CD14-positive monocyte (primary cell): ENCODE measurements around the gene MIF4GD. TPM values are rescaled to one million over a fixed set of nuclear protein-coding genes. Genes with fewer than 3 reads are reported as not detected.
"Not testable (repeated sequence)": the region's sequence is repeated elsewhere in the genome, so short reads cannot be mapped to it uniquely, and the experiment has no call there.

ENCODE experiments used
- DNase-seq, 3 donors: peaks; one replicate each; pipeline ENCODE4 v3.0.0-alpha.2; 2011 to 2022
- H2AFZ ChIP-seq: 2 replicates; pipeline ENCODE4 v1.6.0; 2012; ENCODE audit warnings: mild to moderate bottlenecking, low read depth, low read length, inconsistent platforms; ENCODE audit not compliant: insufficient read depth, poor library complexity, severe bottlenecking
- H3K27ac ChIP-seq, 2 donors: 1 replicate in 1 of 2; 2 replicates in 1 of 2; pipeline ENCODE4 v1.5.1; 2012 to 2013; ENCODE audit warnings: low read length in 2 of 2, control low read depth in 1 of 2, inconsistent platforms in 1 of 2, low read depth in 1 of 2, mild to moderate bottlenecking in 1 of 2
- H3K27me3 ChIP-seq, 2 donors: one replicate each; pipeline versions ENCODE4 v1.6.0 to v1.6.1; 2011 to 2013; ENCODE audit warnings: low read length in 2 of 2; ENCODE audit not compliant: control insufficient read depth in 2 of 2, insufficient read depth in 2 of 2
- H3K36me3 ChIP-seq, 2 donors: replicated peaks in 1 of 2; 1 replicate in 1 of 2; 2 replicates in 1 of 2; pipeline versions ENCODE4 v1.5.1 to v1.6.1; 2012 to 2013; ENCODE audit warnings: low read length in 2 of 2, control low read depth in 1 of 2, inconsistent platforms in 1 of 2, mild to moderate bottlenecking in 1 of 2; ENCODE audit not compliant: insufficient read depth in 2 of 2, control insufficient read depth in 1 of 2
- H3K4me1 ChIP-seq, 2 donors: 1 replicate in 1 of 2; 2 replicates in 1 of 2; pipeline versions ENCODE4 v1.5.1 to v1.6.1; 2012 to 2013; ENCODE audit warnings: low read length in 2 of 2, control low read depth in 1 of 2, inconsistent platforms in 1 of 2, mild to moderate bottlenecking in 1 of 2, moderate library complexity in 1 of 2; ENCODE audit not compliant: insufficient read depth in 2 of 2, control insufficient read depth in 1 of 2
- H3K4me2 ChIP-seq: replicated peaks from 2 replicates; pipeline ENCODE3; 2012; ENCODE audit warnings: low read length, moderate library complexity, mild to moderate bottlenecking; ENCODE audit not compliant: poor library complexity, severe bottlenecking; ENCODE audit errors: extremely low read depth
- H3K4me3 ChIP-seq, 3 experiments: fragments of 200-600 bp in 1 of 3; sonication (generic) in 1 of 3; replicated peaks in 1 of 3; 1 replicate in 2 of 3; 2 replicates in 1 of 3; pipeline ENCODE4 v1.5.1; 2011 to 2013; ENCODE audit warnings: low read length in 3 of 3, mild to moderate bottlenecking in 3 of 3, control low read depth in 2 of 3, low read depth in 2 of 3, inconsistent platforms in 1 of 3, moderate library complexity in 1 of 3
- H3K79me2 ChIP-seq: 2 replicates; pipeline ENCODE4 v1.6.0; 2012; ENCODE audit warnings: mild to moderate bottlenecking, control low read depth, inconsistent platforms, low read length, moderate library complexity; ENCODE audit not compliant: insufficient read depth
- H3K9ac ChIP-seq: 2 replicates; pipeline ENCODE4 v1.6.0; 2017; ENCODE audit warnings: low read length, mild to moderate bottlenecking; ENCODE audit not compliant: insufficient read depth, poor library complexity, severe bottlenecking
- H3K9me3 ChIP-seq, 2 donors: replicated peaks in 1 of 2; 1 replicate in 1 of 2; 2 replicates in 1 of 2; pipeline versions ENCODE4 v1.5.1 to v1.6.1; 2012 to 2013; ENCODE audit warnings: low read length in 2 of 2, control low read depth in 1 of 2; ENCODE audit not compliant: control insufficient read depth in 1 of 2, insufficient read depth in 1 of 2
- H4K20me1 ChIP-seq: 2 replicates; pipeline ENCODE4 v1.6.0; 2012; ENCODE audit warnings: mild to moderate bottlenecking, low read length, control low read depth, moderate library complexity; ENCODE audit not compliant: insufficient read depth
- H3K27ac Mint-ChIP-seq, 7 donors: one replicate each; pipeline ENCODE4 v1.8.0; 2020; ENCODE audit warnings: mild to moderate bottlenecking in 7 of 7, mixed read lengths in 7 of 7, moderate library complexity in 6 of 7, inconsistent platforms in 2 of 7
- H3K27me3 Mint-ChIP-seq, 3 donors: one replicate each; pipeline ENCODE4 v1.8.0; 2021 to 2022; ENCODE audit warnings: low read depth in 3 of 3, mild to moderate bottlenecking in 3 of 3, mixed read lengths in 3 of 3, moderate library complexity in 3 of 3, inconsistent platforms in 1 of 3
- H3K36me3 Mint-ChIP-seq, 2 donors: one replicate each; pipeline ENCODE4 v1.8.0; 2020; ENCODE audit warnings: mixed read lengths in 2 of 2, inconsistent platforms in 1 of 2, mild to moderate bottlenecking in 1 of 2
- H3K4me1 Mint-ChIP-seq: one replicate; pipeline ENCODE4 v1.8.0; 2020; ENCODE audit warnings: mild to moderate bottlenecking, mixed read lengths
- H3K4me3 Mint-ChIP-seq, 2 donors: one replicate each; pipeline ENCODE4 v1.8.0; 2020; ENCODE audit warnings: mild to moderate bottlenecking in 2 of 2, mixed read lengths in 2 of 2, moderate library complexity in 1 of 2
- H3K9me3 Mint-ChIP-seq, 7 donors: one replicate each; pipeline ENCODE4 v1.8.0; 2020 to 2022; ENCODE audit warnings: mixed read lengths in 7 of 7, mild to moderate bottlenecking in 6 of 7, moderate library complexity in 6 of 7, inconsistent platforms in 2 of 7
- WGBS: methylation state at CpG from one replicate; pipeline ENCODE4 v1.1.5; 2013; ENCODE audit warnings: missing lambda C conversion rate; ENCODE audit not compliant: insufficient coverage; 5-methylcytosine and 5-hydroxymethylcytosine counted together
- intact Hi-C, 2 donors: fragments of 100-400 bp; cut with micrococcal nuclease; formaldehyde crosslinking; loops; one replicate each; pipeline versions ENCODE4 v1.15.0 to v1.15.1; 2023
- polyA plus RNA-seq, 3 donors: library from polyadenylated mRNA; depleted of rRNA in 1 of 3; unstranded in 2 of 3; stranded (reverse) in 1 of 3; fragments of 300-500 nt in 2 of 3; fragments of >200 nt in 1 of 3; fragmentation: Illumina TruSeq in 2 of 3; gene quantifications; 1 replicate in 2 of 3; 2 replicates in 1 of 3; pipeline ENCODE4 v1.2.3, GENCODE V29; 2012 to 2021
- TF ChIP-seq, protein P1 (sequence below): fragments of 200-600 bp; IDR thresholded peaks from one replicate; pipeline ENCODE4 v1.8.0; 2022; ENCODE audit warnings: antibody characterized with exemption, mild to moderate bottlenecking

MIF4GD gene
- polyA plus RNA-seq, 3 donors, result 66.9 to 103 (median 80.6) TPM

DNA sequence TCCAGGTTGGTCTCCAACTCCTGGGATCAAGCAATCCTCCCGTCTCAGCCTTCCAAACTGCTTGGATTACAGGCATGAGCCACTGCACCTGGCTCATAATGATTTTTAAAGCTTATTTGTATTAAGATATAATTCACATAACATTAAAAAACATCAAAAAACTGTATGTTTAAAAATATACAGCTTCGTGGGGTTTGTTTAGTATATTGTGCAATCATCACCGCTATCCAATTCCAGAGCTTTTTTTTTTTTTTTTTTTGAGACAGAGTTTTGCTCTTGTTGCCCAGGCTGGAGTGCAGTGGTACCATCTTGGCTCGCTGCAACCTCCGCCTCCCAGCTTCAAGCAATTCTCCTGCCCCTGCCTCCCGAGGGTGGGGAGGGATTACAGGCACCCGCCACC lies 29.2 kb upstream of the MIF4GD start:
- TF ChIP-seq, protein P1, sequence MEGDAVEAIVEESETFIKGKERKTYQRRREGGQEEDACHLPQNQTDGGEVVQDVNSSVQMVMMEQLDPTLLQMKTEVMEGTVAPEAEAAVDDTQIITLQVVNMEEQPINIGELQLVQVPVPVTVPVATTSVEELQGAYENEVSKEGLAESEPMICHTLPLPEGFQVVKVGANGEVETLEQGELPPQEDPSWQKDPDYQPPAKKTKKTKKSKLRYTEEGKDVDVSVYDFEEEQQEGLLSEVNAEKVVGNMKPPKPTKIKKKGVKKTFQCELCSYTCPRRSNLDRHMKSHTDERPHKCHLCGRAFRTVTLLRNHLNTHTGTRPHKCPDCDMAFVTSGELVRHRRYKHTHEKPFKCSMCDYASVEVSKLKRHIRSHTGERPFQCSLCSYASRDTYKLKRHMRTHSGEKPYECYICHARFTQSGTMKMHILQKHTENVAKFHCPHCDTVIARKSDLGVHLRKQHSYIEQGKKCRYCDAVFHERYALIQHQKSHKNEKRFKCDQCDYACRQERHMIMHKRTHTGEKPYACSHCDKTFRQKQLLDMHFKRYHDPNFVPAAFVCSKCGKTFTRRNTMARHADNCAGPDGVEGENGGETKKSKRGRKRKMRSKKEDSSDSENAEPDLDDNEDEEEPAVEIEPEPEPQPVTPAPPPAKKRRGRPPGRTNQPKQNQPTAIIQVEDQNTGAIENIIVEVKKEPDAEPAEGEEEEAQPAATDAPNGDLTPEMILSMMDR, result no peak
- Histone ChIP-seq H3K9ac (peak overlapping the region; percentile 78), H3K27ac (peak overlapping the region in 1 of 2 donors; percentile 98), H3K4me3 (no peak overlapping the region), H3K9me3 (no peaks in the 10 kb centered on the region), H3K4me2 (no peak overlapping the region), H3K4me1 (peaks cover 71 to 77% of the 10 kb centered on the region in 2 donors), H3K36me3 (no peaks in the 10 kb centered on the region), H4K20me1 (no peaks in the 10 kb centered on the region), H3K79me2 (peaks cover 31% of the 10 kb centered on the region), H2AFZ (no peak overlapping the region), H3K27me3 (no peaks in the 10 kb centered on the region)
- no peak overlapping the region for H3K4me3 Mint-ChIP-seq
- peaks cover 8 to 11% of the 10 kb centered on the region in 2 donors for H3K36me3 Mint-ChIP-seq
- no peaks in the 10 kb centered on the region for H3K9me3 Mint-ChIP-seq
- intact Hi-C loops, result no loop called here
- DNase-seq, result no peak
- H3K4me1 Mint-ChIP-seq, result peaks cover 55% of the 10 kb centered on the region
- no peaks in the 10 kb centered on the region for H3K27me3 Mint-ChIP-seq
- WGBS, result no CpG with 5 or more reads among the region's 7 CpGs
- H3K27ac Mint-ChIP-seq, result peak overlapping the region; percentile 90 to 100 (median 96)

DNA sequence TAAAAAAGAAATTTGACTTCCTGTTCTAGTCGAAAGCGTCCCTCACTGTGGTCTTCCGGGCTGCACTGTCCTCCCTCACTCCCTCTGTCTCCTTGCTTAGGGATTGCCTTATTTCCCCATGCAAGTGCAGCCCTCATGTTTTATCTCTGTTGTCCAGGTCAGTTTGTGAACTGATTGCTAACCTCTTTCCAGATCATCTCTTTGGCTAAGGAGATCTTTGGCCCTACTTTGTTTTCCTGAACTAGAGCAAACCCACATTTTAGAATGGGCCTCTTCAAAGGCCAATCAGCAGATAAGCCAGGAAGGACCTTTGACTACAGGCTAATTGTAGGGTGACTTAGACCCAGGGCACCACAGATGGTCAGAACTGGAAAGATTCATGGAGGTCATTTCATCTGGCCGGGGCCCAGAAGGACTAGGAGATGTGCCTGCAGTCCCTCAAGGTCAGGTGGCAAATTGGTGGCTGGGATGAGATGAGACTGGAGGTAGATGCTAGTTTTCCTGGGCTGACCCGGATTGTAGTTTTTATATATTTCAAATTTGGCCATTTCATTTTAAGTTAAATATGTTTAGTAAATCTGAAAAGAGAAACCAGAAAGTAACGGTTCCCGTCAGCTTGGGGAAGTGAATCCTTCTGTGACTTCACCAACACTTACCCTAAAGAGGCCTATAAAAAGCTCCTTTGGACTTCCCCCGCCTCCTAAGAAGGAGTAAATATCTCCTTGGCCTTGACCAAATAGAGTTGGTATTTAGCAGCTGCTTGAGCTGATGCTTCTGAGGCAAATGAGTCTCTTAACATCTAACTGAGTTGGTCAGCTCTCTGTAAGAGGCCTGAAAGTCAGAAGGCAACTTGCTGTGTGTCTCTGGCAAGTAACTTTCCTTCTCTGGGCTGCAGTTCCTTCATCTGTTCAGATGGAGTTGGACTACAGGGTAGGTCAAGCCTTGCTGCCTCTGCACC lies 24.4 kb upstream of the MIF4GD start:
- Histone ChIP-seq H3K36me3 (no peaks in the 10 kb centered on the region), H4K20me1 (no peaks in the 10 kb centered on the region), H3K4me3 (peak overlapping the region in 1 of 3 experiments; percentile 10), H3K4me2 (peak overlapping the region; percentile 37), H2AFZ (no peak overlapping the region), H3K4me1 (peaks cover 85 to 89% of the 10 kb centered on the region in 2 donors), H3K79me2 (peaks cover 41% of the 10 kb centered on the region), H3K27ac (peak overlapping the region; percentile 87 to 98), H3K9ac (peak overlapping the region; percentile 79), H3K9me3 (no peaks in the 10 kb centered on the region), H3K27me3 (no peaks in the 10 kb centered on the region)
- H3K27ac Mint-ChIP-seq, result peak overlapping the region; percentile 97 to 100 (median 100)
- TF ChIP-seq, protein P1, result peak; percentile 16
- peaks cover 1 to 3% of the 10 kb centered on the region in 2 donors for H3K36me3 Mint-ChIP-seq
- DNase-seq, result peak; percentile 85 to 92 (median 90)
- H3K27me3 Mint-ChIP-seq, result no peaks in the 10 kb centered on the region
- intact Hi-C loops, result loop anchor here in 1 of 2 donors (2.0 kb wide), 1 partner anchor 17 kb away; no protein-coding TSS in a partner anchor
- H3K4me1 Mint-ChIP-seq, result peaks cover 64% of the 10 kb centered on the region
- WGBS, result 0% methylated on average over 4 of the region's 8 CpGs
- H3K9me3 Mint-ChIP-seq, result peaks cover 0 to 1% (median 0%) of the 10 kb centered on the region in 7 donors
- peak overlapping the region; percentile 62 to 76 for H3K4me3 Mint-ChIP-seq

DNA sequence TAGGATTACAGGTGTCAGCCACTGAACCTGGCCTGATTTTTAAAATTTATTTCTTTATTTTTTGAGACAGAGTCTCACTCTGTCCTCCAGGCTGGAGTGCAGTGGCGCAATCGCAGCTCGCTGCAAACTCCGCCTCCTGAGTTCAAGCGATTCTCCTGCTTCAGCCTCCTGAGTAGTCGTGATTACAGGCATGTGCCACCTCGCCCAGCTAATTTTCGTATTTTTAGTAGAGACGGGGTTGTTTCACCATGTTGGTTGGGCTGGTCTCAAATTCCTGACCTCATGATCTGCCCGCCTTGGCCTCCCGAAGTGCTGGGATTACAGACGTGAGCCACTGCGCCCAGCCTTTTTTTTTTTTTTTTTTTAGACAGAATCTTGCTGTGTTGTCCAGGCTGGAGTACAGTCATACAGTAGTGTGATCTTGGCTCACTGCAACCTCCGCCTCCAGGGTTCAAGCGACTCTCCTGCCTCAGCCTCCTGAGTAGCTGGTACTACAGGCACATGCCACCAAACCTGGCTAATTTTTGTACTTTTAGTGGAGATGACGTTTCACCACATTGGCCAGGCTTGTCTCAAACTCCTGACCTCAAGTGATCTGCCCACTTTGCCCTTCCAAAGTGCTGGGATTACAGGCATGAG lies 21.9 kb upstream of the MIF4GD start:
- 33% methylated on average over 3 of the region's 16 CpGs for WGBS
- peak overlapping the region; percentile 87 to 98 for H3K27ac ChIP-seq
- Mint-ChIP-seq H3K27ac (peak overlapping the region; percentile 90 to 100 (median 94)), H3K4me1 (peaks cover 64% of the 10 kb centered on the region)
- H3K27me3 ChIP-seq, H2AFZ ChIP-seq, H3K4me2 ChIP-seq, H3K27me3 Mint-ChIP-seq, H3K9me3 ChIP-seq, H3K36me3 ChIP-seq, H3K4me3 Mint-ChIP-seq, H3K36me3 Mint-ChIP-seq, H3K9me3 Mint-ChIP-seq, H4K20me1 ChIP-seq: not testable (repeated sequence)
- peaks cover 80 to 83% of the 10 kb centered on the region in 2 donors for H3K4me1 ChIP-seq
- H3K79me2 ChIP-seq, result peaks cover 42% of the 10 kb centered on the region
- peak overlapping the region; percentile 56 for H3K9ac ChIP-seq
- H3K4me3 ChIP-seq, result peak overlapping the region in 1 of 3 experiments; percentile 17
- intact Hi-C loops, result loop anchor here in 1 of 2 donors (5.0 kb wide), 1 partner anchor 34 kb away; no protein-coding TSS in a partner anchor
- peak; percentile 70 to 75 (median 71) for DNase-seq
